Fibroblast of pulmonary artery (primary cell): ENCODE measurements around the gene ZNF30.
"Not testable (repeated sequence)": the region's sequence is repeated elsewhere in the genome, so short reads cannot be mapped to it uniquely, and the experiment has no call there.

Source experiments
- DNase-seq: peaks from one replicate; pipeline ENCODE4 v3.0.0-alpha.2; 2010; ENCODE audit warnings: low read depth
- H3K4me3 ChIP-seq: replicated peaks from 2 replicates; pipeline ENCODE4 v1.5.1; 2011; ENCODE audit warnings: low read depth, mild to moderate bottlenecking, control low read depth, low read length, moderate library complexity
- TF ChIP-seq, protein P1 (sequence below): IDR thresholded peaks from 2 replicates; pipeline ENCODE4 v1.5.1; 2011; ENCODE audit warnings: mild to moderate bottlenecking, control low read depth, low read length, inconsistent platforms; ENCODE audit errors: missing control alignments

The ZNF30 gene

GRCh38 chr19:34963573-34964406, 37.1 kb downstream of the ZNF30 start, which contains the start of gene ZNF792:
ZNF792 (minus strand) TSS chr19:34964229; CDS start chr19:34963662, 567 bp downstream.
- H3K4me3 ChIP-seq: peak within 1 kb of the TSS; percentile 88
- DNase-seq: peak; percentile 62
- TF ChIP-seq, protein P1, sequence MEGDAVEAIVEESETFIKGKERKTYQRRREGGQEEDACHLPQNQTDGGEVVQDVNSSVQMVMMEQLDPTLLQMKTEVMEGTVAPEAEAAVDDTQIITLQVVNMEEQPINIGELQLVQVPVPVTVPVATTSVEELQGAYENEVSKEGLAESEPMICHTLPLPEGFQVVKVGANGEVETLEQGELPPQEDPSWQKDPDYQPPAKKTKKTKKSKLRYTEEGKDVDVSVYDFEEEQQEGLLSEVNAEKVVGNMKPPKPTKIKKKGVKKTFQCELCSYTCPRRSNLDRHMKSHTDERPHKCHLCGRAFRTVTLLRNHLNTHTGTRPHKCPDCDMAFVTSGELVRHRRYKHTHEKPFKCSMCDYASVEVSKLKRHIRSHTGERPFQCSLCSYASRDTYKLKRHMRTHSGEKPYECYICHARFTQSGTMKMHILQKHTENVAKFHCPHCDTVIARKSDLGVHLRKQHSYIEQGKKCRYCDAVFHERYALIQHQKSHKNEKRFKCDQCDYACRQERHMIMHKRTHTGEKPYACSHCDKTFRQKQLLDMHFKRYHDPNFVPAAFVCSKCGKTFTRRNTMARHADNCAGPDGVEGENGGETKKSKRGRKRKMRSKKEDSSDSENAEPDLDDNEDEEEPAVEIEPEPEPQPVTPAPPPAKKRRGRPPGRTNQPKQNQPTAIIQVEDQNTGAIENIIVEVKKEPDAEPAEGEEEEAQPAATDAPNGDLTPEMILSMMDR: no peak

GRCh38 chr19:34964598-34964997, 37.9 kb downstream of the ZNF30 start:
- TF ChIP-seq, protein P1: no peak
- no peak overlapping the region for H3K4me3 ChIP-seq
- no peak for DNase-seq

DNA sequence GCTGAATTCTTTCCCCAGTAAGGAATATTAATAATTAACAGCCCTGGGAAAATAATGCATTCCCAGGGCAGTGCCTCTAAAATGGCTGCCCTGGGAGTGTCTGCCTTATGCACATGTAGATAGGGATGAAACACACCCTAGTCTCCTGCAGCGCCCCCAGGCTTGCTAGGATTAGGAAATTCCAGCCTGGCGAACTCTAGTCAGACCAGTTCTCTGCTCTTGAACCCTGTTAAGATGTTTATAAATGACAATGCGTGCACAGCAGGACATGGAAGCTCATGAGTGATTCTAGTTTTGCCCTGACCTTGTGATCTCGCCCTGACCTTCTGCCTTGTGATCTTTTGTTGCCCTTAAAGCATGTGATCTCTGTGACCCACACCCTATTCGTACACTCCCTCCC, 38.8 kb downstream of the ZNF30 start:
- not testable (repeated sequence) for H3K4me3 ChIP-seq, DNase-seq

DNA sequence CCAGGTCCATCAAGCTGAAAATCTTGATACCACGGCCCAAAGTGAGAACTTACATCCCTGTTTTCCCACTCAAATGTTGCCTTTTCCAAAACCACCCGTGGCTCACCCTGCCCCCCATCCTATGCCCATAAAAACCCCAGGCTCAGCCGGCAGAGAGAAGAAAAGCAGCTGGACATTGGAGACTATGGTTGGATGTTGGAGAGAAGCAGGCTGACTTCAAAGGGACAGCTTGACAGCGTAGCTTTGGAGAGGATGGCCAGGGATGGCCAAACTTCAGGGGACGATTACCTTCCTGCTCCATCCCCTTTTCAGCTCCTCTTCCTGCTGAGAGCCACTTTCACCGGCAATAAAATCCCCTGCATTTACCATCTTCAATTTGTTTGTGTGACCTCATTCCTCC, 40.8 kb downstream of the ZNF30 start:
- TF ChIP-seq, protein P1: no peak
- DNase-seq: no peak
- H3K4me3 ChIP-seq: no peak overlapping the region

DNA sequence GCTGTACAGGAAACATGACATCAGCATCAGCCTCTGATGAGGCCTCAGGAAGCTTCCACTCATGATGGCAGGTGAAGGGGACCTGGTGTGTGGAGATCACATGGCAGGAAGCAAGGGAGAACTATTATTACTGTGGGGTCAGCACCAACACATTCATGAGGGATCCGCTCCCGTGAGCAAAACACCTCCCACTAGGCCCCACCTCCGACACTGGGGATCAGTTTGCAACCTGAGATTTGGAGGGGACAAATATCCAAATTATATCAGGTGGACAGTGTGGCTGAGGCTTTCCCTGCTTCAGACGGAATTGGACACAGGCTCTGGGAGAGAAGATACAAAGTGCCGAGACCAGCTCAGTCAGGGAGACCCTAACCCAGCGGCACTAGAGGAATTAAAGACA, 43.0 kb downstream of the ZNF30 start:
- TF ChIP-seq, protein P1: no peak
- DNase-seq: no peak
- no peak overlapping the region for H3K4me3 ChIP-seq

GRCh38 chr19:34970185-34970780, 43.6 kb downstream of the ZNF30 start:
- not testable (repeated sequence) for H3K4me3 ChIP-seq, DNase-seq

GRCh38 chr19:34972163-34972705, 45.5 kb downstream of the ZNF30 start:
- TF ChIP-seq, protein P1: no peak
- no peak overlapping the region for H3K4me3 ChIP-seq
- DNase-seq: no peak

- no peak overlapping the region for H3K4me3 ChIP-seq
- DNase-seq: peak; percentile 85
- TF ChIP-seq, protein P1: no peak
These were observed 47.9 kb downstream of the ZNF30 start for GRCh38 chr19:34974646-34975045.
